Muscle layer of colon (tissue), 2 donors: Measurements from ENCODE around the gene WFIKKN1.

Experiments
- H3K27ac ChIP-seq: one replicate; pipeline ENCODE4 v1.7.0; 2013; ENCODE audit warnings: low read depth, mild to moderate bottlenecking, low read length, moderate library complexity
- H3K27me3 ChIP-seq, 2 donors: one replicate each; pipeline ENCODE4 v1.7.0; 2013; ENCODE audit warnings: low read length in 2 of 2, mild to moderate bottlenecking in 2 of 2; ENCODE audit not compliant: insufficient read depth in 2 of 2, control insufficient read depth in 1 of 2
- H3K36me3 ChIP-seq: one replicate; pipeline ENCODE4 v1.7.0; 2013; ENCODE audit warnings: mild to moderate bottlenecking, low read length; ENCODE audit not compliant: insufficient read depth
- H3K4me1 ChIP-seq: one replicate; pipeline ENCODE4 v1.7.0; 2013; ENCODE audit warnings: mild to moderate bottlenecking, low read length; ENCODE audit not compliant: insufficient read depth
- H3K4me3 ChIP-seq, 2 donors: one replicate each; pipeline ENCODE4 v1.7.0; 2013; ENCODE audit warnings: low read length in 2 of 2, low read depth in 1 of 2, mild to moderate bottlenecking in 1 of 2, moderate library complexity in 1 of 2
- H3K9ac ChIP-seq: one replicate; pipeline ENCODE4 v1.7.0; 2013; ENCODE audit warnings: low read length
- H3K9me3 ChIP-seq: one replicate; pipeline ENCODE4 v1.7.0; 2013; ENCODE audit warnings: mild to moderate bottlenecking, low read length
- donor health status: abdominal sarcoma.
- donor health status: Adenocarcinoma of cecum.

WFIKKN1 gene, protein sequence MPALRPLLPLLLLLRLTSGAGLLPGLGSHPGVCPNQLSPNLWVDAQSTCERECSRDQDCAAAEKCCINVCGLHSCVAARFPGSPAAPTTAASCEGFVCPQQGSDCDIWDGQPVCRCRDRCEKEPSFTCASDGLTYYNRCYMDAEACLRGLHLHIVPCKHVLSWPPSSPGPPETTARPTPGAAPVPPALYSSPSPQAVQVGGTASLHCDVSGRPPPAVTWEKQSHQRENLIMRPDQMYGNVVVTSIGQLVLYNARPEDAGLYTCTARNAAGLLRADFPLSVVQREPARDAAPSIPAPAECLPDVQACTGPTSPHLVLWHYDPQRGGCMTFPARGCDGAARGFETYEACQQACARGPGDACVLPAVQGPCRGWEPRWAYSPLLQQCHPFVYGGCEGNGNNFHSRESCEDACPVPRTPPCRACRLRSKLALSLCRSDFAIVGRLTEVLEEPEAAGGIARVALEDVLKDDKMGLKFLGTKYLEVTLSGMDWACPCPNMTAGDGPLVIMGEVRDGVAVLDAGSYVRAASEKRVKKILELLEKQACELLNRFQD

DNA sequence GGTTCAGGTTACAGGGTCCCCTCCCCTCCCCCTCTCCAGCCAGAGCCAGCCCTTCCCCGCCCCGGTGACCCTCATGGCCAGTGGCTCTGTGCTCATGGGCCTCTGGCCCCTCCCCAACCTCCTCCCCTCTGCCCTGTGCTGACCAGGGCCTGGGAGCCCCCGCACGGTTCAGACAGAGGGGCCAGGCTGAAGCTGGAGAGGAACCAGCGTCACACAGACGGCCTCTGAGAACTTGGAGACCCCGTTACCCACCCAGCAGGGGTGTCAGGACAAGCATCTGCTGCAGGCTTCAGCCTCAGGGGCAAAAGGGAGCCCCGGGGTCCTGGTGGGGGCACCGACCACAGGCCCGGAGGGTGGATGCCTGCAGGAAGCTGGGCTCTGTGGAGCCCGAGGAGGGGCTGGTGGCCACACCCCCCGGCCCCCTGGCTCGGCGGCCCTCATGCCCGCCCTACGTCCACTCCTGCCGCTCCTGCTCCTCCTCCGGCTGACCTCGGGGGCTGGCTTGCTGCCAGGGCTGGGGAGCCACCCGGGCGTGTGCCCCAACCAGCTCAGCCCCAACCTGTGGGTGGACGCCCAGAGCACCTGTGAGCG, at the start of gene WFIKKN1:
TSS of gene WFIKKN1 (plus strand) at position 171 of the 591 bp plus-strand sequence. CDS start at position 440, 269 bp downstream.
- no peaks in the 10 kb centered on the region for H3K9me3 ChIP-seq
- H3K36me3 ChIP-seq: peaks cover 9% of the 10 kb centered on the region

DNA sequence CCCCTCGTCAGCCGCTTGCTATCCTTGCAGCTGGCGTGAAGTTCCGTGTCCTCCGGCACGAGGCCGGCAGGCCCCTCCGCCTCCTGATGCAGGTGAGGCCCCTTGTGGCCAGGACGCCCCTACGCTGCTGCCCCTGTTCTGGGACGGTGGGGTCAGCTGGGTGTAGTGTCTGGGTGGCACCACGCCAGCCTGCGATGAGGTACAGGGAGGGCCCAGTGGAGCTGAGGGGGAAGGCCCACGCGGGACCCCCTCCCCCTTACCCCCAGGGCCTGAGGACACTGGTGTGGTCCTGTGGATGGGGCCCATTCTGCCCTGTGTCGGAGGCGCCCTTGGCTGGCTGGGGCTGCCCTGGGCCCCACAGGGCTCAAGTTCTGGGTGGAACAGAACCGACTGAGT, 48.6 kb upstream of the WFIKKN1 start:
- Histone ChIP-seq H3K9me3 (no peaks in the 10 kb centered on the region), H3K36me3 (no peaks in the 10 kb centered on the region), H3K9ac (no peak overlapping the region), H3K4me1 (peaks cover 4% of the 10 kb centered on the region), H3K27me3 (peaks cover 0 to 4% of the 10 kb centered on the region in 2 donors), H3K27ac (no peak overlapping the region), H3K4me3 (no peak overlapping the region)

More for the DNA sequence above, at the start of gene WFIKKN1:
- H3K27me3 ChIP-seq: peaks cover 0 to 10% of the 10 kb centered on the region in 2 donors
- H3K4me3 ChIP-seq: no peak within 1 kb of the TSS
- peaks cover 8% of the 10 kb centered on the region for H3K4me1 ChIP-seq
- no peak within 1 kb of the TSS for H3K9ac ChIP-seq
- no peak within 1 kb of the TSS for H3K27ac ChIP-seq

DNA sequence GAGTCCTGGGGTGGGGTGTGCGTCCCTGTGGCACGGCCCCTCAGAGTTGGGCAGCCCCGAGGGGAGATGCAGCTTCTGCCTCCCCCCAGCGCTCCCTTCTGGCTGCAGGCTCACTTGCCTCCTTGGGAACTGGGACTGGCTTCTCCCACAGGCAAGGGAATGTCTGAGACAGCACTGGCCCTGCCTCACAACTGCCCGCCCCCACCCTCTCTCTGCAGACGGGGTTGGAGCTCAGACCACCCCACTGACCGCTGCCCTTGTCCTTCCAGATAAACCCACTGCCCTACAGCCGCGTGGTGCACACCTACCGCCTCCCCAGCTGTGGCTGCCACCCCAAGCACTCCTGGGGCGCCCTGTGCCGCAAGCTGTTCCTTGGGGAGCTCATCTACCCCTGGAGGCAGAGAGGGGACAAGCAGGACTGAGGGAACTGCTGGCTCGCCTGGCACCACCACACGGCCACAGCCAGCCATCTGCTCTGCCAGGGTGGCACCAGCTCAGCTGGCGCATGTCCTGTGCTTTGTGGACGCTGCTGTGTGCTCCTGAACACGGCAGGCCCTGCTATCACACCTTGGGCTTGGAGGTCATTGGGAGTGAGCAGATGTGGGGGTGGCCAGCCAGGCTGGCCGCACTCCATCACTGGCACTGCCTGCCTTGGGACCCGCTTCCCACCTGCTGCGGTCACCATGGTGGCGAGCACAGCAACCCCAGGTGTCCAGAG, 48.0 kb upstream of the WFIKKN1 start:
- Histone ChIP-seq H3K9me3 (no peaks in the 10 kb centered on the region), H3K36me3 (no peaks in the 10 kb centered on the region), H3K9ac (no peak overlapping the region), H3K27me3 (peaks cover 0 to 4% of the 10 kb centered on the region in 2 donors), H3K4me1 (peaks cover 9% of the 10 kb centered on the region), H3K27ac (no peak overlapping the region), H3K4me3 (no peak overlapping the region)

DNA sequence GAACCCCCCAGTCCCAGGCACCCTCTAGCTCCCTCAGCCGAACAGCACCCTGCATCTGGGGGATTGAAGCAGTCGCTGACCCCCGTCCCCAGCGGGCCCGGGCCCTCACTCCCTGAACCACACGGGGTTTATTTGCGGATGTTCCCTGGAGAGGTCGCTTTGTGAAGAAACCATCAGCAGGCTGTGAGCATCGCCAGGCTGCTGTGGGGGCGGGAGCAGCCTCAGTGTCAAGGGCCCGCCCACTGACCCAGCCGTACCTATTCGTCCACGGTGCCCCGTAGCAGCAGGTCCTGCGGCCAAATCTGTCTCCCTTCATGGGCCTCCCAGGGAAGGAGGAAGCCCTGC, 47.3 kb upstream of the WFIKKN1 start:
- H3K9me3 ChIP-seq: no peaks in the 10 kb centered on the region
- H3K27me3 ChIP-seq: peaks cover 0 to 4% of the 10 kb centered on the region in 2 donors
- H3K36me3 ChIP-seq: no peaks in the 10 kb centered on the region
- no peak overlapping the region for H3K27ac ChIP-seq
- peaks cover 16% of the 10 kb centered on the region for H3K4me1 ChIP-seq
- no peak overlapping the region for H3K4me3 ChIP-seq
- no peak overlapping the region for H3K9ac ChIP-seq

DNA sequence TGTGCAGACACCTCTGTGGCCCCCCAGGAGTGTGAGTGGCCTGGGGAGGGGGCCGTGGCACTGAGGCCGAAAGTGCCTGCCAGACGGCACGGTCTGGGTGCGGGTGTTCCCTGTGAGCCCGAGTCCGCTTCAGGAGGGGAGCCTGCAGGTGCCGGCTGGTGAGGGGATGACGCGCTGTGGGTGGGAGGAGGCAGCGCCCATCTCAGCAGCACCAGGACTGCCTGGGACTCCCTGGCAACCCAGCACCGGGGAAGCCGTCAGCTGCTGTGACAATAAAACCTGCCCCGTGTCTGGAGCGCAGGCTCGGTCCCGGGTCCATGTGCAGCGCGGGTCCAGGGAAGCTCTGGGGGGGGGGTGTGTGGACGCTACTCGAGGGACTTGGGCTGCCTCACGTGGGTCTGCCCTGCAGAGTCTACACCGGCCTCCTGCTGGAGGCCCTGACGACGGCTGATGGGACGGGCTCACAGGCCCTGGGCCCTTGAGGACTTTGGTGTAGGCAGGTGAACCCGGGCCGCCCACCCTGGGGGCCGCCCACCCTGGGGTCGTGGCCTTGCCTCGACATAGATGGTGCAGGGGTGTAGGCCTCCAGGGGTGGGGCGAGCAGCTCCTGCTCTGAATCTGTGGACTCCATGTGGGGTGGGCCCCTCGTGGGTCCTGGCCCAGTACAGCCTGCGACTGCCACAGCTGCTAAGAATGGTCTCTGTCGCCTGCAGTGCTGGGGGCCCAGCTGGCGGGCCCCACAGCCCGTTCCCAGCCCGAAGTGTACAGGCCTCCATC, 46.8 kb upstream of the WFIKKN1 start:
- Histone ChIP-seq H3K36me3 (no peaks in the 10 kb centered on the region), H3K9ac (no peak overlapping the region), H3K4me1 (peaks cover 17% of the 10 kb centered on the region), H3K27ac (no peak overlapping the region), H3K9me3 (no peaks in the 10 kb centered on the region), H3K4me3 (no peak overlapping the region), H3K27me3 (peaks cover 0 to 4% of the 10 kb centered on the region in 2 donors)

DNA sequence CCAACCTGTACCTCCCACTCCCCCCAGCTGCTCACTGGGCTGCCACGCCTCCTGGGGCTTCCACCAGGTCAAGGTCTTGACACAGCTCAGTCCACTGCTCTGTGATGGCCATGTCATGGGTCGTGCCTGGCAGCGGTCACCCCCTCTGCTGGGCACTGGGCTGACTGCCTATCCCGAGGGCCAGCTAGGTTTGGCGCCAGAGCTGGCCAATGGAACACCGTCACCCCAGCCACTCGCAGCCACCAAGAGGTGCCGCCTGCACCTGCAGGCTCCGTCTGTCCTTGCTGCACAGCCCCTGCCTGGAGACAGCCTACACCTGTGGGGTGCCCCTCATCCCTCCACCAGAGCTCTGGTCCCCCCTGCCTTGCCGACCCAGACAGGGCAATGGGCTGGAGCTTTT, 45.4 kb upstream of the WFIKKN1 start:
- peaks cover 0 to 4% of the 10 kb centered on the region in 2 donors for H3K27me3 ChIP-seq
- H3K4me3 ChIP-seq: no peak overlapping the region
- peaks cover 17% of the 10 kb centered on the region for H3K4me1 ChIP-seq
- H3K9ac ChIP-seq: no peak overlapping the region
- H3K36me3 ChIP-seq: no peaks in the 10 kb centered on the region
- no peaks in the 10 kb centered on the region for H3K9me3 ChIP-seq
- no peak overlapping the region for H3K27ac ChIP-seq

DNA sequence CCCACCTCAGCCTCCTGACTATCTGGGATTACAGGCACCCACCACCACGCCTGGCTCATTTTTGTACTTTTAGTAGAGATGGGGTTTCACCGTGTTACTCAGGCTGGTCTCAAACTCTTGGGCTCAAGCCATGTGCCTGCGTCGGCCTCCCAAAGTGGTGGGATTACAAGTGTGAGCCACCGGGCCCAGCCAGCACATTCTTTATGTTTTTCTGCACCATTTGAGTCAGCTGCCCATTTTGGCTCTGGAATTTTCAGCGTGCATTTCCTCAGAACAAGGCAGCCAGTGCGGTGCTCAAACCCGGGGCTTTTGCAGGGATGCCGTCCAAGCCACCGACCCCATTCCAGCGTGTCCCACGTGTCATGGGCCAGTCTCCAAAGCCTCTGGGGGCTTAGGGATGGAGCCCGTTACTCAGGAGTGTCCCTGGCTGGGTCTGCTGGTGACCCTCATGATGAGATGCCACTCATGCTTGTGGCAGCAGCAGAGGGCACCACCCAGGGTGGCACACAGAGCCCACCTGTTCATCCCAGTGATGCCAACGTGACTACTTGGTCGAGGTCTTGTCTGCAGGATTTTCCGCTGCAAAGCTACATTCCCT, 44.6 kb upstream of the WFIKKN1 start:
- H3K9me3 ChIP-seq: no peaks in the 10 kb centered on the region
- no peaks in the 10 kb centered on the region for H3K36me3 ChIP-seq
- H3K27ac ChIP-seq: no peak overlapping the region
- no peak overlapping the region for H3K9ac ChIP-seq
- H3K27me3 ChIP-seq: peaks cover 0 to 4% of the 10 kb centered on the region in 2 donors
- peaks cover 24% of the 10 kb centered on the region for H3K4me1 ChIP-seq
- H3K4me3 ChIP-seq: no peak overlapping the region

DNA sequence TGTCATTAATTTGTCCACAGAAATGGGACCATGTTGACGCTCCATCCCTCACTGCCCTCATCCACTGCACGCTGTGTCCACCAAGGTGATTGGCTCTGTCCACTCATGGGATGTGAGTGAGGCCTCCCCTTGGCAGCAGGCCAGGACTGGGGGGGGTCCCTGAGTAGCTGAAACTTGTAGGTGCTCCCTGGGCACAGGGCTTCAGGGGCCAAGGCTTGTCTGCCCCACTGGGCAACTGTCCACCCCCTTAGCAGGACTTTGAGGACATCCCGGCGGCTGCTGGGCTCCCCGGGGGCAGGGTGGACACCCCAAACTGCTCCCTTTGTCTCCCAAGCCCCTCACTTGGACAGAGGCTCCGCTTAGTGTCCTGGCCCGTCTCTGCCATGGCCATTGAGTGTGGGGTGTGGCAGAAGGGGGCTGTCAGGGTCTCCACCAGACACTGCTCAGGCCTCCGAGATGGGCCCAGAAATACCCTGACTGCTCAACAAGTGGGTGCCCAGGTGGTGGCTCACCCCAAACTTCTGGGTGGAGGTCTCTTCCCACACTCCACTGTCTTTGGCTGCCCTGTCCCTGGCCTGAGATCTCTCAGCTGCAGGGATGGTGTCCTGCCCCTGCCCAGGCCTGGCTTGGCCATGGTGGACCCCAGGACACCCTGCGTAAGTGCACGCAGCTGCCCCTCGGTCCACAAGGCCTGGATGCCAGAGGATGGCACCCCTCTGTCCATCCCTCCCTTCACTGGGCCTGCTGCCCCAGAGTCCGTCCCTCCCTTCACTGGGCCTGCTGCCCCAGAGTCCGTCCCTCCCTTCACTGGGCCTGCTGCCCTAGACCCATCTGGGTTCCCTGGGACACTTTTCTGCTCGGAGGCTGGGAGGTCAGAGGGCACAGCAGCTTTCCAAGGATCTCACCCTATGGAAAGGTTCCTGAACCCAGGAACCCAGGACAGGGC, 43.9 kb upstream of the WFIKKN1 start:
- no peak overlapping the region for H3K9ac ChIP-seq
- no peaks in the 10 kb centered on the region for H3K9me3 ChIP-seq
- H3K4me1 ChIP-seq: peaks cover 27% of the 10 kb centered on the region
- H3K4me3 ChIP-seq: no peak overlapping the region
- H3K36me3 ChIP-seq: no peaks in the 10 kb centered on the region
- peaks cover 0 to 4% of the 10 kb centered on the region in 2 donors for H3K27me3 ChIP-seq
- no peak overlapping the region for H3K27ac ChIP-seq

DNA sequence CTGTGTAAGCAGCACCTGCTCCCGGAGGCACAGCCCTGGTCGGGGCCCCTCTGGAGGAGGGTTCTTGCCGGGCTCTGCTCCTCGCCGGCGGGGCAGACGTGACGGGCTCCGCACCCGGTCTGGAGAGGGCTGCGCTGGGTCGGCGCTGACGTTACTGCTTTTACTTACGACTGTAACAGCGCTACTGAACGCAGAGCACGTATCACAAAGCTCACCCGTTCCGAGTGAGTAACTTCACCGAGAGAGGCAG, 42.2 kb upstream of the WFIKKN1 start:
- Histone ChIP-seq H3K9ac (no peak overlapping the region), H3K36me3 (no peaks in the 10 kb centered on the region), H3K27me3 (peaks cover 0 to 4% of the 10 kb centered on the region in 2 donors), H3K4me1 (peaks cover 27% of the 10 kb centered on the region), H3K9me3 (no peaks in the 10 kb centered on the region), H3K4me3 (peak overlapping the region; percentile 78 to 92), H3K27ac (peak overlapping the region; percentile 84)
